HG03060 (cell line): ENCODE results near the gene XCR1.
"Not testable (repeated sequence)": the region's sequence is repeated elsewhere in the genome, so short reads cannot be mapped to it uniquely, and the experiment has no call there.

ENCODE experiments used
- ATAC-seq: cut with Tn5 transposase; IDR thresholded peaks from one replicate; pipeline ENCODE4 v1.9.1; 2021; ENCODE audit warnings: low read depth, moderate number of reproducible peaks; ENCODE audit not compliant: unreplicated experiment

The XCR1 gene

GRCh38 chr3:46007280-46007679, 20.0 kb downstream of the XCR1 start:
- ATAC-seq: no peak

DNA sequence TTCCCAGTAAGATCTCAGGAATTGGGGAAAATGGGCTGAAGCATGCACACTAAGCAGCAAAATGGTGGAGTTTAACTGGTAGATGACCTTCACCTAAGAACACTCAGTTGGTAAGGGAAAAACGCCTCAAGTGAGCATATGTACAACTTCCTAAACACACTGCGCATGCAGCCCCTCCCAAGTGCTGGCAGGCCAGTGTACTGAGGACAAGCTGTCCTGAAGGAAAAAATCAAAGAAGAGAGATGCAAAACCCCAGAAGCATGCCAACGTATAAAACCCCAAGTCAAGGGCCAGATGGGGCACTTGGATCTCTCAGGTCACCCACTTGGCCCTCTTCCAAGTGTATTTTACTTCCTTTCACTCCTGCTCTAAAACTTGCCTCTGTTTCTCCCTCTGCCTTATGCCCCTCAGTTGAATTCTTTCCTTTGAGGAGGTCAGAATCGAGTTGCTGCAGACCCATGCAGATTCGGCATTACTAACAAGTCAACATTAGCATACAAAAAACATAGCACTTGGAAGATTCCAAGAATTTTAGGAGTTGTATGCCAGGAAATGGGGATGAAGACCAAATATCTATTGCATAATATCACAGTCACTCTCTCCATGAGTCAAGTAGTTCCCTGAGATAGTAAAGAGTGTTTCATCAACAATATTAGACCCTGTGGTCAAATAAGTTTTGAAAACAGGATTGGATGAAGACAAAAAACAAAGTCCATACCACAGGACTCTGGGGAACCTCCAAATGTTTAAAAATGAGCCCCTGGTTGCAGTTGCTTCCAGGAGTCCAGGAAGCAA, 20.8 kb downstream of the XCR1 start:
- ATAC-seq: no peak

- ATAC-seq: not testable (repeated sequence)
Measured at GRCh38 chr3:46003706-46004105, 23.6 kb downstream of the XCR1 start.

GRCh38 chr3:46001178-46001577, 26.1 kb downstream of the XCR1 start:
- no peak for ATAC-seq

- ATAC-seq: no peak
Measured at GRCh38 chr3:45997942-45998341, 29.3 kb downstream of the XCR1 start.

GRCh38 chr3:45997499-45997898, 29.8 kb downstream of the XCR1 start:
- ATAC-seq: not testable (repeated sequence)

GRCh38 chr3:45995236-45996192, 31.8 kb downstream of the XCR1 start, which contains the start of gene FYCO1:
TSS of gene FYCO1 (minus strand) at chr3:45995824. CDS start at chr3:45984910, 10,914 bp downstream.
- ATAC-seq: peak; percentile 50

DNA sequence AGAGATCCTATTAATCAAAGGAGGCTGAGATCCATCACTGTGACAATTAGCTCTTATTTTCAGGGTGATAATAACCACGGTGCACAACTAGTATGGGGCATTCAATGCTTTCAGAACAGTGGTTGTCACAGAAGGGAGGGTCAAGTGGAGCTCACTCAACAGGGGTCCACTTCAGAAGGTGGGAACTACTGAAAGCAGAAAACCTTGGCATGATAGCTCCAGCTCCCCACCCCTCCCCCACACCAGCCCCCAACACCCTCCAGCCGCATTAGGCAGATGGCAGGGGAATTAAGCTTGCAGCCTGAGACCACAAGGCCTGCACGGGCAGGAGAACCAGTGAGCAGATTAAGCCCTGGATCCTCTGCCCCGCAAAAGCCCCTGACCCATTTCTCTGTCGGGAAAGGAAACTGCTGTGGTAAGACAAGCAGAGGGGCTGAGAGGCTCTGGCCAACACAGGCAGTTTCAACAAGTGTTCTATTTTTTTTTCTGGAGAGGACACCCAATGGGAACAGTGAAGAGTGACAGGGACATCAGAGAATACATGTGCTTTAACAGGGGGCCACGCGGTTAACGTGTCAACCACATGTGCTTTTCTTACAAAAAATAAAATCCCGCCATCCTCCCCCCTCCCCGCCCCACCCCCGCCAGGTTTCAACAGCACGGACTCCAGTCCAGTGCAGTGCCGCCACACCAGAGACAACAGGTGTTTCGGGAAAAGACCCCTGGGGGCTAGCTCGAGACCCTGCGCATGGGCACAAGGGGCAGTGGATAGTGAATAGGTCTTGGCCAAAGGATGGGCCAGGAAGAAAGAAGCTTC, 32.7 kb downstream of the XCR1 start:
- ATAC-seq: no peak

GRCh38 chr3:45993421-45994027, 33.8 kb downstream of the XCR1 start:
- no peak for ATAC-seq

DNA sequence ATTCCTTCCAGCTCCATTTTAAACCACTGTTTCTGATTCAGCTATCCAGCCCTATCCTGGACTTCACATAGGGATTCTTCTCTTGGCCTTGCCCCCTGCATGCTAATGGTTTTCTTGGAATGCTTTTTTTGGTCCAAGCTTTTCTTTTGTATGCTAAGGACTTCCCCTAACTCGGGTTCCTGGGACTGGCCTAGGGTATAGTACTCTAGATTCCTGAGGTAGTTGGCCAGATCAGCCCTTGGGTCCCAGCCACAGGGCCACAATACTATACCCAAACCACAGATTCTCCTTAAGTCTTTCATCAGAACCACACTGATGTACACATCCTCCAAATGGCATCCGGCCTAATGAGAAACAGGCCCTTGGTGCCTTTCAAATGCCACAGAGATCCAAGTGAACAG, 34.5 kb downstream of the XCR1 start:
- no peak for ATAC-seq

GRCh38 chr3:45992133-45992729, 35.1 kb downstream of the XCR1 start:
- ATAC-seq: no peak

- ATAC-seq: no peak
Measured at GRCh38 chr3:45991341-45991740, 35.9 kb downstream of the XCR1 start.

DNA sequence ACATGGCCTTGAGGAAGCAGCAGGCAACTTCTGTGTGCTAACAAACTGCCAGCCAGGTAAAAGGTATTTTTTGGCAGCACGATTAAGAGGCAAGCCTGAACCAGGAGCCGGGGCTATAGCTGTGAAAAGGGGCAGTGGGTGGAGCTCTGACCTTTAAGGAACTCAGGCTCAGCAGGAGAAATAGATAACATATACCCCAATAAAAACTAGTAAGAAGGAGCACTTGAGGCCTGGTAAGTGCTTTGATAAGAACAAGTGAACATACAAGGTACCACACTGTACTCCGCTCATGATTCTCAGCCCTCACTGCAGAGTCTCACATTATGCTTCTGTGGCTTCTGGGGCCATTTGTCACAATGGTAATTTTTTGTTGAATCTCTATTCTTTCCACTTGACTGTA, 37.1 kb downstream of the XCR1 start:
- ATAC-seq: no peak

DNA sequence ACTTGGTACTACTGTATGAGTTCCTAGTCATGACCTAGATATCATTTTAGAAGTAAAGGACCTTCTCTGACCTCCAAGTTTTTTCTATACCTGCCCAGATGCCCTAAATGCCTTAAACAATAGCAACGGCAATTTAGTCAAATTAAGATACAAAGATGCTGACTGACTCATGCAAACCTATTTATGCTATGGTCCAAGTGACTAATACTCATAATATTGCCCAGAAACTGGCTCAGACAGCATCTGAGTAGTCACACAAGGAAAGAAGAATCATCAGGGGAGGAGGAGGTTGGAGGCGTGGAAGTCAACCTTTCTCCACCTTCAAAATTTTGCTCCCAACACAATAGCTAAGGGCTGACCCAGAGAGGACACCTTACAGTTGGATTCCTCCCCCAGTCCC, 38.5 kb downstream of the XCR1 start:
- ATAC-seq: no peak

DNA sequence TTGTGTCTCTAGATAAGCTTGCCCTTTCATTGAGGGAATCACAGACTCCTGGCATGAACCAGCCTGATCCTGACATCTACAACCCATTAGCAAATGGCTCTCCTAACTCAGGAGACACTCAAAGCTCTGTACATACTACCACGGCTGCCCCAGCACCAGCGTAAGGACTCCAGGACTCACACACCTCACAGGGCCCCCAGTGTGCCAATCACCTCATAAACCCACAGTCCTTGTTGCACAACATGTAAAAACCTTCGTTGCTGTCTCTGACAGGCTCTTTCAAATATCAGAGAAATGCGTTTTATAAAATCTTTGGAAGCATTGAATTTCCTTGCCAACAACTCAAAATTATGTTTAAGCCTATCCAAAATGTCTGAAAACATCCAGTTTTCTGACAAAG, 38.9 kb downstream of the XCR1 start:
- ATAC-seq: no peak

GRCh38 chr3:45987368-45988291, 39.7 kb downstream of the XCR1 start:
- ATAC-seq: no peak

- ATAC-seq: no peak
Measured at GRCh38 chr3:45986303-45986982, 40.8 kb downstream of the XCR1 start.
